ENCODE data around the gene HDAC4. TPM values are rescaled to one million over a fixed set of nuclear protein-coding genes. Genes with fewer than 3 reads are reported as not detected.

Gene HDAC4
- total RNA-seq, 4 donors from 2014 or later = 51.4 to 107 (median 70.8) TPM

GRCh38 chr2:239432174-239432573, 31.4 kb upstream of the HDAC4 start:
- H3K27ac ChIP-seq = no peak overlapping the region
- H3K27me3 ChIP-seq = peaks cover 3% of the 10 kb centered on the region
- H3K36me3 ChIP-seq = no peaks in the 10 kb centered on the region
- no peaks in the 10 kb centered on the region for H3K4me1 ChIP-seq
- no peak for DNase-seq (ENCODE audit: low spot score in 2 of 2)
- H3K9me3 ChIP-seq = no peaks in the 10 kb centered on the region
- no peak for TF ChIP-seq CTCF (IDR thresholded peaks at IDR 0.05)
- no peak for TF ChIP-seq POLR2A (IDR thresholded peaks at IDR 0.05)
- TF ChIP-seq EP300 (IDR thresholded peaks at IDR 0.05) = no peak
- no peak for TF ChIP-seq POLR2AphosphoS5 (IDR thresholded peaks at IDR 0.05)
- no peak overlapping the region for H3K4me3 ChIP-seq
- 100% methylated on average over 1 of the region's 1 CpG for WGBS

GRCh38 chr2:239431536-239431935, 30.7 kb upstream of the HDAC4 start:
- TF ChIP-seq CTCF (IDR thresholded peaks at IDR 0.05) = no peak
- no peak overlapping the region for H3K4me3 ChIP-seq
- H3K4me1 ChIP-seq = no peaks in the 10 kb centered on the region

GRCh38 chr2:239429473-239430350, 28.9 kb upstream of the HDAC4 start:
- H3K4me1 ChIP-seq = no peaks in the 10 kb centered on the region
- H3K4me3 ChIP-seq = no peak overlapping the region
- no peak for TF ChIP-seq POLR2A (IDR thresholded peaks at IDR 0.05)
- TF ChIP-seq CTCF (IDR thresholded peaks at IDR 0.05) = no peak
- no peak for TF ChIP-seq EP300 (IDR thresholded peaks at IDR 0.05)
- no peak for TF ChIP-seq POLR2AphosphoS5 (IDR thresholded peaks at IDR 0.05)
- H3K27ac ChIP-seq = no peak overlapping the region
- H3K36me3 ChIP-seq = no peaks in the 10 kb centered on the region
- WGBS = 76% methylated on average over 12 of the region's 12 CpGs
- DNase-seq (ENCODE audit: low spot score in 2 of 2) = no peak
- H3K9me3 ChIP-seq = no peaks in the 10 kb centered on the region
- peaks cover 3% of the 10 kb centered on the region for H3K27me3 ChIP-seq

More at GRCh38 chr2:239431536-239431935, 30.7 kb upstream of the HDAC4 start:
- no peaks in the 10 kb centered on the region for H3K9me3 ChIP-seq
- 79% methylated on average over 5 of the region's 5 CpGs for WGBS
- peaks cover 3% of the 10 kb centered on the region for H3K27me3 ChIP-seq
- H3K36me3 ChIP-seq = no peaks in the 10 kb centered on the region
- DNase-seq (ENCODE audit: low spot score in 2 of 2) = no peak
- H3K27ac ChIP-seq = no peak overlapping the region

- DNase-seq (ENCODE audit: low spot score in 2 of 2) = no peak
- Histone ChIP-seq H3K36me3 (no peaks in the 10 kb centered on the region), H3K4me3 (no peak overlapping the region), H3K9me3 (no peaks in the 10 kb centered on the region), H3K4me1 (no peaks in the 10 kb centered on the region), H3K27ac (no peak overlapping the region), H3K27me3 (peaks cover 3% of the 10 kb centered on the region)
- 86% methylated on average over 5 of the region's 10 CpGs for WGBS
- TF ChIP-seq POLR2AphosphoS5 (IDR thresholded peaks at IDR 0.05) (no peak), EP300 (IDR thresholded peaks at IDR 0.05) (no peak), CTCF (IDR thresholded peaks at IDR 0.05) (no peak), POLR2A (IDR thresholded peaks at IDR 0.05) (no peak)
Observed at GRCh38 chr2:239425631-239426030, 24.8 kb upstream of the HDAC4 start.

- DNase-seq (ENCODE audit: low spot score in 2 of 2) = no peak
- TF ChIP-seq POLR2A (IDR thresholded peaks at IDR 0.05) (no peak), EP300 (IDR thresholded peaks at IDR 0.05) (no peak), POLR2AphosphoS5 (IDR thresholded peaks at IDR 0.05) (no peak), CTCF (IDR thresholded peaks at IDR 0.05) (no peak)
Observed at GRCh38 chr2:239424337-239425045, 23.7 kb upstream of the HDAC4 start.

More at GRCh38 chr2:239424337-239425045, 23.7 kb upstream of the HDAC4 start:
- no peak overlapping the region for H3K27ac ChIP-seq
- WGBS = 80% methylated on average over 4 of the region's 11 CpGs
- H3K36me3 ChIP-seq = no peaks in the 10 kb centered on the region
- H3K4me3 ChIP-seq = no peak overlapping the region
- H3K4me1 ChIP-seq = no peaks in the 10 kb centered on the region
- peaks cover 3% of the 10 kb centered on the region for H3K27me3 ChIP-seq
- H3K9me3 ChIP-seq = no peaks in the 10 kb centered on the region
